ENCODE data around the gene SLC41A3.

DNA sequence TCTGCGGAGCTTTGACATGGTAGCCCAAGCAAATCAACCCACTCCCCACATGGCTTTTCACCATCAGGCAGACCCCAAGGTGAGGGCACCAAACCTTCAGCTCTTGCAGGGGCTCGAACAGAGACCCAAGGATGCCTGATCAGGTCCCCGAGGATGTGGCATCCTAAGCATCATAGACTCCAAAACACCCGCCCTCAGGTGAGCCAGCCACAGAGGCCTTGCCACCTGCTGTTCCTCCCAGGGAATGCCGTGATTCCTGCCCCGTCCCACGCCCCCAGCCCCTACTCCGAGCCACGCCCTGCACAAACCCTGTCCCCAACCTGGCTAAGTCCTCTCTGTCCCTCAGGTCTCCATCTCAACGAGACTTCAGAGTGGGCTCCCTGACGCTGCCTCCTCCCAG lies 34.7 kb upstream of the SLC41A3 start:
- TF ChIP-seq CTCF (IDR thresholded peaks at IDR 0.05) (no peak), EP300 (IDR thresholded peaks at IDR 0.05) (no peak)
